ENCODE results near the gene ATP13A1.

- TF ChIP-seq POLR2A (IDR thresholded peaks at IDR 0.05), result no peak
- TF ChIP-seq CTCF (IDR thresholded peaks at IDR 0.05), result no peak
These were observed 29.6 kb downstream of the ATP13A1 start for GRCh38 chr19:19633711-19634515.
